Measurements from ENCODE around the gene CD300LF. TPM values are rescaled to one million over a fixed set of nuclear protein-coding genes. Genes with fewer than 3 reads are reported as not detected.
A peak's percentile ranks its signal among the peaks of the same experiment; 100 is the strongest.

CD300LF gene
- total and polyA plus RNA-seq, 5 donors, result 0.05 to 0.62 (median 0.30) TPM; not detected in 1

GRCh38 chr17:74754832-74755231 is 42.1 kb upstream of the CD300LF start:
- peak in 1 of 3 donors; percentile 2 for DNase-seq
- Histone ChIP-seq H3K9me3 (ENCODE audit: control insufficient read depth, low read length) (no peaks in the 10 kb centered on the region), H3K27ac (ENCODE audit: low read length) (no peak overlapping the region), H3K27me3 (ENCODE audit: control insufficient read depth, insufficient read depth) (no peaks in the 10 kb centered on the region), H3K4me1 (ENCODE audit: control insufficient read depth, insufficient read depth, low read length) (peaks cover 17% of the 10 kb centered on the region), H3K4me3 (ENCODE audit: low read length) (no peak overlapping the region)
- 88% methylated on average over 3 of the region's 3 CpGs for WGBS
- intact Hi-C loops (cut with DNase I), result no loop called here
- ATAC-seq, result no peak

GRCh38 chr17:74752822-74753401 is 40.2 kb upstream of the CD300LF start:
- peaks cover 9% of the 10 kb centered on the region for H3K4me1 ChIP-seq (ENCODE audit: control insufficient read depth, insufficient read depth, low read length)
- no peaks in the 10 kb centered on the region for H3K9me3 ChIP-seq (ENCODE audit: control insufficient read depth, low read length)
- H3K27me3 ChIP-seq (ENCODE audit: control insufficient read depth, insufficient read depth), result no peaks in the 10 kb centered on the region
- H3K4me3 ChIP-seq (ENCODE audit: low read length), result no peak overlapping the region
- WGBS, result 92% methylated on average over 7 of the region's 7 CpGs
- peak in 2 of 3 donors; percentile 7 to 30 for DNase-seq
- intact Hi-C loops (cut with DNase I), result no loop called here
- ATAC-seq, result no peak
- no peak overlapping the region for H3K27ac ChIP-seq (ENCODE audit: low read length)

GRCh38 chr17:74752415-74752814 is 39.7 kb upstream of the CD300LF start:
- peak in 1 of 3 donors; percentile 13 for DNase-seq
- Histone ChIP-seq H3K4me1 (ENCODE audit: control insufficient read depth, insufficient read depth, low read length) (peaks cover 6% of the 10 kb centered on the region), H3K4me3 (ENCODE audit: low read length) (no peak overlapping the region), H3K27ac (ENCODE audit: low read length) (no peak overlapping the region), H3K27me3 (ENCODE audit: control insufficient read depth, insufficient read depth) (no peaks in the 10 kb centered on the region), H3K9me3 (ENCODE audit: control insufficient read depth, low read length) (no peaks in the 10 kb centered on the region)
- 85% methylated on average over 9 of the region's 9 CpGs for WGBS
- no peak for ATAC-seq
- intact Hi-C loops (cut with DNase I), result no loop called here

DNA sequence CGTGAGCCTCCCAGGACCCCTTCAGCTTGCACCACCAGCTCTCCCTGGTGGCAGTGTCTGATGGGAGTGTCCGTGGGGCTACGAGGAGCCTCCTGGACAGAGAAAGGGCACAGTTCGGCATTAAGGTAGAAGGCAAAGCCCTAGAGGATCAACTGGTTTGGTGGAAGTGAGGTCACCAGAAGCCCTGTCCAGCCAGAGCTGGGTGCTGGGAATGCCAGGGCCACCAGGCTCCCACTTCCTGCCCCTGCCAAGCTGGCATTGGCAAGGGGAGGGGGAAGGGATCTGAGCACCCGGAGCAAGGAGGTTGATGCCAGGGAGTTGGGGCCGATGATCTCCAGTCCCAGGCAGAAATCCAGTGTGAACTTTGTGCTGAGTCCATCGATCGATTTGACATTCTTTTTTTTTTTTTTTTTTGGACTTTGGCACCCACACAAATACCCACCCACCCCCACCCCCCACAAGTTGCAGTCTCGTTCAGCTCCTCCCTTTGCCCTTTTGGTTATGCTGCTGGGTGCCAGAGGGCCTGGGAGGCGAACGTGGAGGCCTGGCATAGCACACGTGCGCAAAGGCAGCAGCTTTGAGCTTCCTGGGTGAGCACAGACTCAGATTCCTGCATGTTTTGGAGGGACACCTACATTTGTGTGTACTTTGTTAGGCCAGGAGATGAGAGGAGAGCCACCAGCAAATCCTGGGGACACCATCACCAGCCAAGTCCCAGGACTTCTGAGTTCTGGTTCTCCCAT is 37.8 kb upstream of the CD300LF start:
- Histone ChIP-seq H3K4me3 (ENCODE audit: low read length) (peak overlapping the region; percentile 73), H3K27ac (ENCODE audit: low read length) (no peak overlapping the region), H3K9me3 (ENCODE audit: control insufficient read depth, low read length) (no peaks in the 10 kb centered on the region), H3K27me3 (ENCODE audit: control insufficient read depth, insufficient read depth) (no peaks in the 10 kb centered on the region), H3K4me1 (ENCODE audit: control insufficient read depth, insufficient read depth, low read length) (peaks cover 6% of the 10 kb centered on the region)
- intact Hi-C loops (cut with DNase I), result no loop called here
- ATAC-seq (no peak), DNase-seq (peak in 2 of 3 donors; percentile 27 to 36)
- WGBS, result 67% methylated on average over 13 of the region's 13 CpGs

GRCh38 chr17:74750039-74750326 is 37.3 kb upstream of the CD300LF start:
- Histone ChIP-seq H3K27ac (ENCODE audit: low read length) (no peak overlapping the region), H3K9me3 (ENCODE audit: control insufficient read depth, low read length) (no peaks in the 10 kb centered on the region), H3K4me3 (ENCODE audit: low read length) (peak overlapping the region; percentile 73), H3K27me3 (ENCODE audit: control insufficient read depth, insufficient read depth) (no peaks in the 10 kb centered on the region), H3K4me1 (ENCODE audit: control insufficient read depth, insufficient read depth, low read length) (peaks cover 6% of the 10 kb centered on the region)
- intact Hi-C loops (cut with DNase I), result no loop called here
- ATAC-seq (no peak), DNase-seq (no peak)
- 72% methylated on average over 6 of the region's 6 CpGs for WGBS

DNA sequence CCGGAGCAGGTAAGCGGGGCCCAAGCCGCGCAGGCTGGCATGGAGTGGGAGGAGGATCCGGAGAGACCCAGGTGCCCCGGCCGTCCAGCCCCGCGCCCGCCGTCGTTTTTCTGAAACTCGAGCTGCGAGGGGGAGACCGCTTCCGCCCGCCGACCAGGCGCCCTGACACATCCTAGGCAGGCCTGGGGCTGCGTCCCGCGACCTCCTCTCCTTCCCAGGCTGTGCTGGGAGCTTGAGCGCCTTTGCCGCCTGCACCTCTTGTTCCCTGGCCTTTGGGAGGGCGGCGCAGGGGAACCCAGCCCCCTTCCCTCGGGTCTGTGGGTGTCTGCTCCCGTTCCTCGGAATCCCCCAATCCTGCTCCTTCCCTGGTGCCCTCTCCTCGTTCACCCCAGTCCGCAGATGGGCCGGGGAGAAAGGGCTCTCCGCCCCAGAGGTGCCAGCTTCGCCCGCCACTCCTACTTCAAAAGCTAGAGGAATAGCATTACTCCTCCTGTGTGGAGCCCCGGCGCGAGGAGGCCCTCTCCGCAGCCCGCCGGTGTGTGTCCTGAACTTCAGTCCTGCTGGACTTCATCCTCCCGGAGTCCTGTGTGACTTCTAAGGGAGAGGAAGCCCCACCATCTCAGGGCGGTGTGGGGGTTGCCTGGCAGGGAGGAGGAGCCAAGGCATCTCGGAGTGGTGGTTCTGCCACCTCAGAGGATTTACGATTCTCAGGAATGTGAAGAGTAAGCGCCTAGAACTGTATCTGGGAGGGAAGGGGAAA is 36.7 kb upstream of the CD300LF start:
- peak overlapping the region; percentile 73 for H3K4me3 ChIP-seq (ENCODE audit: low read length)
- intact Hi-C loops (cut with DNase I), result loop anchor here in 2 of 4 donors (5.0 kb wide), 3 partner anchors 33 to 208 kb away; no protein-coding TSS in a partner anchor
- peak in 2 of 3 donors; percentile 72 to 74 for DNase-seq
- peak; percentile 1 to 14 for ATAC-seq
- WGBS, result 6% methylated on average over 46 of the region's 46 CpGs
- H3K27me3 ChIP-seq (ENCODE audit: control insufficient read depth, insufficient read depth), result no peaks in the 10 kb centered on the region
- H3K27ac ChIP-seq (ENCODE audit: low read length), result no peak overlapping the region
- H3K4me1 ChIP-seq (ENCODE audit: control insufficient read depth, insufficient read depth, low read length), result peaks cover 6% of the 10 kb centered on the region
- H3K9me3 ChIP-seq (ENCODE audit: control insufficient read depth, low read length), result no peaks in the 10 kb centered on the region

- intact Hi-C loops (cut with DNase I), result loop anchor here in 2 of 4 donors (5.0 kb wide), 3 partner anchors 34 to 209 kb away; no protein-coding TSS in a partner anchor
- DNase-seq, result peak in 2 of 3 donors; percentile 98 to 99
- 1% methylated on average over 90 of the region's 90 CpGs for WGBS
- peaks cover 6% of the 10 kb centered on the region for H3K4me1 ChIP-seq (ENCODE audit: control insufficient read depth, insufficient read depth, low read length)
- no peaks in the 10 kb centered on the region for H3K27me3 ChIP-seq (ENCODE audit: control insufficient read depth, insufficient read depth)
- H3K27ac ChIP-seq (ENCODE audit: low read length), result peak within 1 kb of the TSS; percentile 53
- no peaks in the 10 kb centered on the region for H3K9me3 ChIP-seq (ENCODE audit: control insufficient read depth, low read length)
- H3K4me3 ChIP-seq (ENCODE audit: low read length), result peak within 1 kb of the TSS; percentile 73
- ATAC-seq, result peak; percentile 97
These were observed 36.0 kb upstream of the CD300LF start, which contains the start of gene NHERF1 for GRCh38 chr17:74748529-74749278. Gene NHERF1 (plus strand): TSS chr17:74748628. CDS start chr17:74748847, 219 bp downstream.

DNA sequence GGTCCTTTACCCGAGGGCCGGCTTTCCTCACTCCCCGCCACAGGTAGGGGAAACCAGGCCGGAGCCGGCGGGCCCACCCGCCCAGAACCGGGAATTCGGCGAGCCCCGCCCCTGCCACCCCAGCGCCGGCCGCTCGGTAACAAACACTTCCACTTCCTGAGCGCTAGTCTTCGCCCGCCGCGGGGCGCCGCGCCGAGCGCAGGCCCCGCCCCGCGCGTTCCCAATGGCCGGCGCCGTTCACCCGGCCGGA is 35.5 kb upstream of the CD300LF start:
- H3K4me1 ChIP-seq (ENCODE audit: control insufficient read depth, insufficient read depth, low read length), result peaks cover 6% of the 10 kb centered on the region

DNA sequence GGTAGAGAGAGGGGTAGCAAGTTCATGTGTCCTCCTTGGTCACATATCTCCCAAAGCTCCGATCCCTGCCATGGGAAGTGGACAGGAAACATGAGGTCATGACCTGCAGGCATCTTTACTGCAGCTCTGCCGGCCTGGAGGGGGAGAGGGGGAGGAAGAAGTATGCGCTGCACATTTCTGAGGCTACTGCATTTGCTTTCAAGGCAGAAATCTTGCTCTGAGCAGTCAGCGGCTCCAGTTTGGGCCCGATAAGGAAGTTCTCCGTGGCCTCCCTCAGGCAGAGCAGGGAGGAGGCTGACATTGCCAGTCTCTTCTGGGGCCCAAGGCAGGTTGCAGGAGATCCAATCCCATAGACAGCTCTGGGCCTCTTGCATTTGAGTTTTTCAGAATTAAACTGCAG is 34.2 kb upstream of the CD300LF start:
- no peaks in the 10 kb centered on the region for H3K27me3 ChIP-seq (ENCODE audit: control insufficient read depth, insufficient read depth)
- H3K4me1 ChIP-seq (ENCODE audit: control insufficient read depth, insufficient read depth, low read length), result peaks cover 6% of the 10 kb centered on the region
- whole genome bisulfite sequencing, result 32% methylated on average over 6 of the region's 6 CpGs
- H3K4me3 ChIP-seq (ENCODE audit: low read length), result no peak overlapping the region
- ATAC-seq (no peak), DNase-seq (no peak)
- no peaks in the 10 kb centered on the region for H3K9me3 ChIP-seq (ENCODE audit: control insufficient read depth, low read length)
- no peak overlapping the region for H3K27ac ChIP-seq (ENCODE audit: low read length)
- intact Hi-C loops (cut with DNase I), result loop anchor here in 2 of 4 donors (5.0 kb wide), 3 partner anchors 35 to 210 kb away; no protein-coding TSS in a partner anchor

More for the DNA sequence above, 35.5 kb upstream of the CD300LF start:
- peak overlapping the region; percentile 9 for H3K27ac ChIP-seq (ENCODE audit: low read length)
- H3K9me3 ChIP-seq (ENCODE audit: control insufficient read depth, low read length), result no peaks in the 10 kb centered on the region
- WGBS, result under 1% methylated on average over 34 of the region's 34 CpGs
- no peaks in the 10 kb centered on the region for H3K27me3 ChIP-seq (ENCODE audit: control insufficient read depth, insufficient read depth)
- no peak for ATAC-seq
- peak overlapping the region; percentile 44 for H3K4me3 ChIP-seq (ENCODE audit: low read length)
- intact Hi-C loops (cut with DNase I), result loop anchor here in 2 of 4 donors (5.0 kb wide), 3 partner anchors 34 to 209 kb away; no protein-coding TSS in a partner anchor
- DNase-seq, result peak in 1 of 3 donors; percentile 95

- no peak for ATAC-seq
- H3K4me1 ChIP-seq (ENCODE audit: control insufficient read depth, insufficient read depth, low read length), result peaks cover 6% of the 10 kb centered on the region
- WGBS, result 80% methylated on average over 5 of the region's 5 CpGs
- H3K9me3 ChIP-seq (ENCODE audit: control insufficient read depth, low read length), result no peaks in the 10 kb centered on the region
- no peak overlapping the region for H3K4me3 ChIP-seq (ENCODE audit: low read length)
- DNase-seq, result no peak
- H3K27me3 ChIP-seq (ENCODE audit: control insufficient read depth, insufficient read depth), result no peaks in the 10 kb centered on the region
- intact Hi-C loops (cut with DNase I), result loop anchor here in 2 of 4 donors (5.0 kb wide), 3 partner anchors 36 to 211 kb away; no protein-coding TSS in a partner anchor
- no peak overlapping the region for H3K27ac ChIP-seq (ENCODE audit: low read length)
These were observed 33.7 kb upstream of the CD300LF start for GRCh38 chr17:74746376-74746775.

All from right cardiac atrium (tissue), 5 donors.